HUES6 (cell line): Measurements from ENCODE around the gene KLHL33.

Experiments
- H3K27ac ChIP-seq: 2 replicates; pipeline ENCODE4 v1.7.0; 2013; ENCODE audit warnings: low read depth, mild to moderate bottlenecking, low read length, inconsistent platforms
- H3K27me3 ChIP-seq: 2 replicates; pipeline ENCODE4 v1.6.1; 2013; ENCODE audit warnings: low read length; ENCODE audit not compliant: control insufficient read depth, insufficient read depth
- H3K36me3 ChIP-seq: 2 replicates; pipeline ENCODE4 v1.6.1; 2013; ENCODE audit warnings: low read length; ENCODE audit not compliant: control insufficient read depth, insufficient read depth
- H3K4me1 ChIP-seq: 2 replicates; pipeline ENCODE4 v1.6.1; 2013; ENCODE audit warnings: low read length; ENCODE audit not compliant: control insufficient read depth, insufficient read depth
- H3K4me3 ChIP-seq: 2 replicates; pipeline ENCODE4 v1.5.1; 2013; ENCODE audit warnings: low read depth, low read length
- H3K9ac ChIP-seq: one replicate; pipeline ENCODE4 v1.6.1; 2013; ENCODE audit warnings: mild to moderate bottlenecking, low read length
- H3K9me3 ChIP-seq: 2 replicates; pipeline ENCODE4 v1.6.1; 2013; ENCODE audit warnings: low read depth, low read length; ENCODE audit not compliant: control insufficient read depth, insufficient read depth

Gene KLHL33

GRCh38 chr14:20427231-20428009 is 8.5 kb downstream of the KLHL33 start:
- peak overlapping the region; percentile 41 for H3K9ac ChIP-seq
- H3K27ac ChIP-seq = peak overlapping the region; percentile 47; the same call in 1 of the 2 replicates
- no peaks in the 10 kb centered on the region for H3K9me3 ChIP-seq
- H3K4me3 ChIP-seq = peak overlapping the region; percentile 15; the same call in 1 of the 2 replicates
- H3K4me1 ChIP-seq = peaks cover 16% of the 10 kb centered on the region; the same call in 1 of the 2 replicates
- H3K36me3 ChIP-seq = no peaks in the 10 kb centered on the region
- no peaks in the 10 kb centered on the region for H3K27me3 ChIP-seq

DNA sequence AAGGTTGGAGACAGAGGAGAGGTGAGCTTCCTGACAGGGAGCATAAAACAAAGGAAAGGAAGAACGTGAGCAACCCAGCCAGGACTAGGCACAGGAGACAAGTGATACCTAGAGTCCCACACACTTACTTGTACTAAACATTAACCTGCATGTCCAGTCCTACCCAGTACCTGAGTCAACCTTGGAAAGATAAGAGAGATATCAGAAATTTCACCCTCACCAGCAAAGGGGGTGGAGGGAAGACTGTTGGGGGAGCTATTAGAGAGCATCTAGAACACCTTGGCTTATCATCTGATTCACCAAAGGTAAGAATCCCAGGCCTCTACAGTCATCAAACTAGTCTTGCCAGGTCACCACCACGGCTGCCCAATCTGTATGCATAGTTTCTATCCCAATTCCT is 11.1 kb downstream of the KLHL33 start:
- Histone ChIP-seq H3K27me3 (no peaks in the 10 kb centered on the region), H3K36me3 (no peaks in the 10 kb centered on the region), H3K9me3 (no peaks in the 10 kb centered on the region), H3K9ac (no peak overlapping the region), H3K4me3 (no peak overlapping the region), H3K4me1 (peaks cover 22% of the 10 kb centered on the region; the same call in 1 of the 2 replicates), H3K27ac (no peak overlapping the region)

GRCh38 chr14:20422886-20423285 is 13.1 kb downstream of the KLHL33 start:
- Histone ChIP-seq H3K9me3 (no peaks in the 10 kb centered on the region), H3K27me3 (no peaks in the 10 kb centered on the region), H3K4me1 (peaks cover 17% of the 10 kb centered on the region; the same call in 1 of the 2 replicates), H3K4me3 (no peak overlapping the region), H3K36me3 (no peaks in the 10 kb centered on the region), H3K27ac (no peak overlapping the region), H3K9ac (no peak overlapping the region)

- Histone ChIP-seq H3K9me3 (no peaks in the 10 kb centered on the region), H3K36me3 (no peaks in the 10 kb centered on the region), H3K4me1 (peaks cover 9% of the 10 kb centered on the region; the same call in 1 of the 2 replicates), H3K9ac (no peak overlapping the region), H3K27me3 (no peaks in the 10 kb centered on the region), H3K4me3 (no peak overlapping the region), H3K27ac (no peak overlapping the region)
These were observed 14.7 kb downstream of the KLHL33 start for GRCh38 chr14:20421267-20421666.

DNA sequence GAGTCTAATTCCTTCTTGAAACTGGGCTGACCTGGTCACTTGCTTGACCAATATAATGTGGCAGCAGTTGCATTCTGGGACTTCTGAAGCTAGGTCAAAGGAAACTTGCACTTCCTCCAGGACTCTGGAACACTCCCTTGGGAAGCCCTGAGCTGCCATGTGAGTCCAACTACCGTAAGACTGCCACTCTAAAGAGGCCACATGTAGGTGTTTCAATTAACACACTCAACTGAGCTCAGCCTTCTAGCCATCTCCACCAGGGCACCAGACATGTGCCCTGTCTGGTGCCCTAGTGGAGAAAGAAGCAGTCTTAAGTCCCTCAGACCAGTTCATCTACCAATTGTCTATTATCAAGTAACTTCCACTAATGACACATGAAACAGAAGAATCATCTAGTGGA is 16.5 kb downstream of the KLHL33 start:
- Histone ChIP-seq H3K4me1 (peaks cover 12% of the 10 kb centered on the region; the same call in 1 of the 2 replicates), H3K27me3 (no peaks in the 10 kb centered on the region), H3K27ac (no peak overlapping the region), H3K9ac (no peak overlapping the region), H3K36me3 (no peaks in the 10 kb centered on the region), H3K9me3 (no peaks in the 10 kb centered on the region), H3K4me3 (no peak overlapping the region)

- Histone ChIP-seq H3K4me3 (no peak overlapping the region), H3K27me3 (no peaks in the 10 kb centered on the region), H3K27ac (no peak overlapping the region), H3K9me3 (no peaks in the 10 kb centered on the region), H3K9ac (no peak overlapping the region), H3K36me3 (no peaks in the 10 kb centered on the region), H3K4me1 (peaks cover 19% of the 10 kb centered on the region)
These were observed 17.5 kb downstream of the KLHL33 start for GRCh38 chr14:20418501-20418909.

DNA sequence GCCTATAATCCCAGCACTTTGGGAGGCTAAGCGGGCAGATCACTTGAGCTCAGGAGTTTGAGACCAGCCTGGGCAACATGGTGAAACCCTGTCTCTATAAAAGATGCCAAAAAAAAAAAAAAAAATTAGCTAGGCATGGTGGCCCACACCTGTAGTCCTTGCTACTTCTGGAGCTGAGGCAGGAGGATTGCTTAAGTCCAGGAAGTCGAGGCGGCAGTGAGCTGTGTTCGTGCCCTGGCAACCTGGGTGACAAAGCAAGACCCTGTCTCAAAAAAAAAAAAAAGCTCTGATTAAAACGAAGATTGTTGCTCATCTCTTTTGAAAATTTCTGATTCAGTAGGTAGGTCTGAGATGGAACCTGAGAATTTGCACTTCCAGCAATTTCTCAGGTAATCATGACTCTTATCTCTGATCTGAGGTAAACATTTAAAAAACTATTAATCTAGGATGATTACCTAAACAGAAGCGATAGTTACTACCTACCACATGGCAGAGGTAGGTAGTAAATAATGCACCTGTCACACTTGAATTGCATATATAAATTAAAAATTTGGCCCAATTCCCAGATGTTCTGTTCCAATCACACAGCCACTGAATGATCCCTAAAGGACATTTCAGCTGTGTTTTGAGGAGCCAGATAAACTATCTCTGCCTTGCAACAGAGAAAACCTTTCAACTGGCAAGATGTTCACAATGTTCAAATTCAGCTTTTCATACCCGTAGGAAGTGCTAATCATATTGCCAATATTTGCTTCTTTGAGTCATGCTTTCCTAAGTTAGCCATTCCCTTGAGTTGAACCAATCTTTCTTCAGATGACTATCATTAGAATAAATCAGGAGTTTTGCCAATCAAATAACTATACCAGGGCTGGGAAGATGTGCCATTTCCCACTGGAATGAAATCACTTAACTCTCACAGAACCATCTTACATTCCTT is 18.4 kb downstream of the KLHL33 start:
- no peaks in the 10 kb centered on the region for H3K36me3 ChIP-seq
- no peaks in the 10 kb centered on the region for H3K27me3 ChIP-seq
- no peak overlapping the region for H3K4me3 ChIP-seq
- H3K9me3 ChIP-seq = no peaks in the 10 kb centered on the region
- no peak overlapping the region for H3K27ac ChIP-seq
- H3K4me1 ChIP-seq = peaks cover 17% of the 10 kb centered on the region
- H3K9ac ChIP-seq = no peak overlapping the region

DNA sequence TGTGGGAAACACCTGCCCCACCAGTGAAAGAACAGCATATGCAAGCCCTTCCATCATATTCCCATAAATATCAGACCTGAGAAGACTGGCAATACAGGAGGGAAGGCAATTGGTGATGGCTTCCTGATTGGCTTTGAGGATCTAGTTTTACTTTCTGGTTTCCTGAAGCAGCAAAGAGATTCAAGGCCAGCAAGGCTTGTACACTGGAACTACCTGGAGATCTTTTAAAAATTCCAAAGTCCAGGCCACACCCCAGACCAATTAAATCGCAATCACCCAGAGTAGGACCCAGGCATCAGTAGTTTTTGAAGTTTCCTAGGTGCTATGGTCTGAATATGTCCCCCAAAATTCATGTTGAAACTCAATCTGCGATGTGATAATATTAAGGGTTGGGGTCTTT is 19.7 kb downstream of the KLHL33 start:
- Histone ChIP-seq H3K27ac (no peak overlapping the region), H3K36me3 (no peaks in the 10 kb centered on the region), H3K9me3 (no peaks in the 10 kb centered on the region), H3K4me3 (no peak overlapping the region), H3K4me1 (peaks cover 12% of the 10 kb centered on the region), H3K9ac (no peak overlapping the region), H3K27me3 (no peaks in the 10 kb centered on the region)

- Histone ChIP-seq H3K4me3 (no peak overlapping the region), H3K27ac (no peak overlapping the region), H3K9ac (no peak overlapping the region)
These were observed 20.2 kb downstream of the KLHL33 start for GRCh38 chr14:20415782-20416206.

GRCh38 chr14:20413744-20414082 is 22.3 kb downstream of the KLHL33 start:
- peak overlapping the region; percentile 54; the same call in 1 of the 2 replicates for H3K27ac ChIP-seq
- peaks cover 11% of the 10 kb centered on the region for H3K4me1 ChIP-seq
- H3K9me3 ChIP-seq = no peaks in the 10 kb centered on the region
- no peaks in the 10 kb centered on the region for H3K36me3 ChIP-seq
- H3K27me3 ChIP-seq = no peaks in the 10 kb centered on the region
- peak overlapping the region; percentile 89 for H3K4me3 ChIP-seq
- H3K9ac ChIP-seq = peak overlapping the region; percentile 78

More at GRCh38 chr14:20415782-20416206, 20.2 kb downstream of the KLHL33 start:
- H3K9me3 ChIP-seq = no peaks in the 10 kb centered on the region
- H3K4me1 ChIP-seq = peaks cover 11% of the 10 kb centered on the region
- H3K36me3 ChIP-seq = no peaks in the 10 kb centered on the region
- H3K27me3 ChIP-seq = no peaks in the 10 kb centered on the region
